ENCODE results near the gene H19. TPM values are rescaled to one million over a fixed set of nuclear protein-coding genes. Genes with fewer than 3 reads are reported as not detected.

H19 gene
- 1,000 to 10,000 TPM in 1 of 3 donors, 100 to 1,000 TPM in 2; 191 to 1,541 (median 405) TPM for polyA plus RNA-seq

DNA sequence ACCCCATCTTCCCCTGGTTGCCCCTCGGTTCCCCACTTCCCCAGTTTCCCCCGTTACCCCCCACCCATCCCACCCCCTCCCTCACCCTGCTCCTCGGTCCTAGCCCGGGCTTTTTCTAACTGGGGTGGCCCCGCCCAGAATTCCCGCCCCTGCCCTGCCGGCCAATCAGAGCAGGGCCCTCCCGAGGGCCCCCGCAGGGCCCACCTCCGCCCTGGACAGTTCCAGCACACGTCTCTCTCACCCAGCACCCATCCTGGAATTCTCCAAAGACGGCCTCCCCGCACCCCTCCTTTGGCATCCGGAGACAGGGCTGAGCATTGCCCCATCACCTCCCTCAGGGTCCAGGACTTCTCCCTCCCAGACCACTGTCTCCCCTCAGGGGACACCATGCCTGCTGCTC lies at the start of gene H19:
Gene H19, minus strand, starts transcription at position 88 of the 400 bp plus-strand sequence.
- WGBS, 3 donors: no CpG with 5 or more reads among the region's 14 CpGs
- no peak within 1 kb of the TSS for H3K27ac ChIP-seq (ENCODE audit: low read depth, low read length)

DNA sequence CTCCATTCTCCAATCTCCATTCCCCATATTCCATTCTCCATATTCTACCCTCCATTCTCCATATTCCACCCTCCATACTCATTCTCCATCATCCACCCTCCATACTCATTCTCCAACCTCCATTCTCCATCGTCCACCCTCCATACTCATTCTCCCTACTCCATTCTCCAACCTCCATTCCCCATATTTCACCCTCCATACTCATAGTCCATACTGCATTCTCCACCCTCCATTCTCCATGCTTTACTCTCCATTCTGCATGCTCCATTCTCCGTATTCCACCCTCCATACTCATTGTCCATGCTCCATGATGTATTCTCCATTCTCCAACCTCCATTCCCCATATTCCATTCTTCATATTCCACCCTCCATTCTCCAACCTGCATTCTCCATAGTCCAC lies 44.3 kb upstream of the H19 start:
- 71 to 77% (median 71%) methylated on average over 2 of the region's 2 CpGs for WGBS, 3 donors
- no peak overlapping the region for H3K27ac ChIP-seq (ENCODE audit: low read depth, low read length)

DNA sequence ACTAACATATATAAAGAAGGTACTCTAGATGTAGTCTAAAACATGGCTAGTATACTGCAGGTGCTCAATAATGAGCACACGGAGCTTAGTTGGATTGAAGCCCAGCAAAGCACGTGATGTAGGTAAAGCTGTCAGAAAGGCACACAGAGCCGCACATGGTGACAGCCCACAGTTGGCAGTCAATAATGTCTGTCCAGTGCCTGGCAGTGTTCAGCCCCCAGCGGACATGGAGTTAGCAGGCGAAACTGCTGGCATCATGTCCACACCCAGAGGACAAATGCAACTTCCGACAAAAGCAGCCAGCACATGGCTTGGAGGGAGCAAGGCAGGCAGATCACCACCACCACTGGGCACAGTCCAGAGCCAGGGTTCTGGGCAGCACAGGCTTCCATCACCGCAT lies 43.5 kb upstream of the H19 start:
- WGBS, 3 donors: no CpG with 5 or more reads among the region's 7 CpGs

DNA sequence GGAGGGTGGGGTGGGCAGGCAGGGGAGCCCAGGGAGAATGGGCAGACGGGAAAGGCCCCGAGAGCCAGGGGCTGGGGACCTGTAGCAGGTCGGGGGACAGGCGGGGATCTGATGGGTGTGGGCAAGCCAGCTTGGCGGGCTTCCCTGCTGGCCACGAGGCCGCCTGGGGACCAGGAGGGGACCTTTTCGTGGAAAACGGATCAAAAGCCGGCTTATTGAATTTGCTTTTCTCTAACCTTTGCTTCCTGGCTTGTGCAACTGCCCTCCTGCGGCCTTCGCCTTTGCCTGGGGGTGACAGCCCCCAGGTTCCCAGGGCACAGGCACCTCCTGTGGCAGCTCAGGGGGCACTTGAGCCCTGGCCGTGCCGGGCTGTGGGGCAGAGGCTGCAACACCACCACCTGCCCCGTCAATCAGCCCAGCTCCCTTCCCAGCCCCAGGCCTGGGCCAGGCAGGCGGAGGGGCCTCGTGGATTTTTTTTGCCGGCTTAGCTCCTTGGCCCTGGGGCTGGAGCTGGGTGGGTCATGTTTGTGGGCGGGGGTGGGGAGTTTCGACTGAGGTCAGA lies 41.6 kb upstream of the H19 start:
- no CpG with 5 or more reads among the region's 20 CpGs for WGBS, 3 donors
- H3K27ac ChIP-seq (ENCODE audit: low read depth, low read length): no peak overlapping the region

More for the DNA sequence above, 43.5 kb upstream of the H19 start:
- no peak overlapping the region for H3K27ac ChIP-seq (ENCODE audit: low read depth, low read length)

DNA sequence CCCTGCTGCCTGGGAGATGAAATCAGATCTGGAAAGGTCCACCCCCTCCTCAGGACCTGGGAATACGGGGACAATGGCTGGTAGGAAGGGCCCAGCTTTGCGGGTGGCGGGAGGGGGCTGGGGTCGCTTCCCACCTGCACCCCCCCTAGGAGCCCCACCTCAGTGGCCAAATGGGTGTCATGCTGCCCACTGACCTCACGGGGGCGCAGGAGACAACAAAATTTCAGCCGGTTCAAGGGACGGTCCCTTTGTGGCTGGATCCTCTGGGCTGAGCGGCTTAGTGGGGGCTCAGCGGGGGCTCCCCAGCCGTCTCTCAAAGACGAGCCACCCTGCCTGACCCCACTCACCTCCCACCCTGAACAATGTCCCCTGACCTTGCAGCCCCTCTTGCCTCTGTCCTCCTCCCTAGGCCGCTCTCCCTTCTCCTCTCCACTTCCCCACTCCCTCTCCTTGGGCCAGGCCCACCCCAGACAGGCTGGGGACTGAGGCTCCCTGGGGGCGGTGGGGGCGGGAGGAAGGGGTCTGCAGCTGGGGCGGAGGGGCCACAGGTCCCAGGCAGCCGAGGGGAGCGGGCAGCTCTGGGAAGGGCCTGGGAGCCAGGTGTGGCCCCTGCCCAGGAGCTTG lies 39.3 kb upstream of the H19 start:
- no CpG with 5 or more reads among the region's 18 CpGs for WGBS, 3 donors
- no peak overlapping the region for H3K27ac ChIP-seq (ENCODE audit: low read depth, low read length)

DNA sequence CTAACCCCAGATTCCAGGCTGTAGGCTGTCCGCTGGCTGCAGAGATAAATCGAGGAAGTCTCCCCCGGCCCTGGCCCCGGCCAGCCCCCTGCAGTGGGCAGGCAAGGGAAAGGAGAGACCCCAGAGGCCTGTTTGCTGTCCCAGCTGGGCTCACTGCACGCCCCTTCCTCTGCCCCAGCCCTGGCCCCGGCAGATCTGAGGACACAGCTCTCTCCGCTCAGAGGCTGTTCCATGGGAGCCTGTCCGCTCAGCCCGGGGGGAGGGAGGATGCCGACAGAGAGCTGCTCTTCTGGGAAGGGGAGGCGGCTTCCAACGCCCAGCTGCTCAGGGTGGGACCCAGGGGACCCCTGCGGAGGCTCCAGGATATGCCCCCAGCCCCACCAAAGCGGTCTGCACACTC lies 37.7 kb upstream of the H19 start:
- H3K27ac ChIP-seq (ENCODE audit: low read depth, low read length): no peak overlapping the region
- no CpG with 5 or more reads among the region's 14 CpGs for WGBS, 3 donors

DNA sequence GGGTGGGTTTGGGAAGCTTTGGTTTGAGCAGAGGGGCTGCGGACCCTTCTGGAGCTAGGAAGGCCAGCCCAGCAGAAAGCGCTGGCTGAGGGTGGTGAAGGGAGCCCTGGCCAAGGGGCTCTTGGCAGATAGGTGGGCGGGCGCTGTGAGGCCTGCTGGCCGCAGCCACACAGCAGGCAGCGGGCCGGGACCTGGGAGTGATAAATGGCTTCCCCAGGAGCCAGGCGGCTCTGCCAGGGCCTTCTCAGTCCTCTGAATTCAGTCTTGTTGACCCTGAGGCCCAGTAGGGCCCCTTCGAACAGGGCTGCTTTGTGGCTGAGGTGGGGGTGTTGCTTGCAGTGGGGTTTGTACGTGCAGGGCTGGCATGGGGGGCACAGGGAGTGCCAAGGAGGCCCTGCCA lies 33.4 kb upstream of the H19 start:
- no CpG with 5 or more reads among the region's 10 CpGs for WGBS, 3 donors

DNA sequence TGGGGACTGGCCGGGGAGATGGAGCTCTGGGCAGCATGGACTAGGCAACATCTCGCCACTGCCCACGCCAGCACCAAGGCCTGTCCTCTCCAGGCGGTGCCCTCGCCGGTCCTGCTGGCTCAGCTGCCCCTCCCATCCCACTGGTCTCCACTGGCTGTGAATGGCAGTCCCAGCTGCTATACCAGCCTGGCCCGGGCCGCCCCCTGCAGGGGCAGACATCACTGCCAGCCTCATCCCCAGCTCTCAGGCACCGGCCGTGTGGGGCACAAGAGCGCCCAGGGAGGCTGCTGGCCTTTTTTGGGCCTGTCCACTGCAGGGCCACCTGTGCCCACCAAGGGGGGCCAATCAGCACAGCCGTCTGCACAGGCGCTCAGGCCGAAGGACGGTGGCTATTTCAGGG lies 30.1 kb upstream of the H19 start:
- no CpG with 5 or more reads among the region's 15 CpGs for WGBS, 3 donors
- no peak overlapping the region for H3K27ac ChIP-seq (ENCODE audit: low read depth, low read length)

More for the DNA sequence above, 33.4 kb upstream of the H19 start:
- H3K27ac ChIP-seq (ENCODE audit: low read depth, low read length): no peak overlapping the region

DNA sequence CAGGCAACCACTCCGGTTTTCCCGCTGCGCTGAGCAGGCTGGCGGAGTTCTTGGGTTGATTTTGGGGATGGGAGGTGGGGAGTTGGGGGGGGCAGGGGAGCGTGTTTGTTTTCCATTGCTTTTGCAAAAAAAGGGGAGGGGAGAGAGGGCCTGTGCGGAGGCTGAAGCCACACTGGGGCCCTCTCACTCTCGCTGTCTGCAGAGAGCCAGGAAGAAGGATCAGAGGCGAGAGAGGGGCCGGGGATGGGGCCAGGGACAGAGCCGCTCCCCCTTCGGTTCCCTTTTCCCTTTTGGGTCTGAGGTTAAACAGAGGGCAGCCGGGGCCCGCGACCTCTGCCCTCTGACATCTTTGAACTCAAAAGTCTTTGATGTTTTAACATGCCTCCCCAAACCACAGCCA lies 17.4 kb upstream of the H19 start:
- no peak overlapping the region for H3K27ac ChIP-seq (ENCODE audit: low read depth, low read length)
- no CpG with 5 or more reads among the region's 14 CpGs for WGBS, 3 donors

DNA sequence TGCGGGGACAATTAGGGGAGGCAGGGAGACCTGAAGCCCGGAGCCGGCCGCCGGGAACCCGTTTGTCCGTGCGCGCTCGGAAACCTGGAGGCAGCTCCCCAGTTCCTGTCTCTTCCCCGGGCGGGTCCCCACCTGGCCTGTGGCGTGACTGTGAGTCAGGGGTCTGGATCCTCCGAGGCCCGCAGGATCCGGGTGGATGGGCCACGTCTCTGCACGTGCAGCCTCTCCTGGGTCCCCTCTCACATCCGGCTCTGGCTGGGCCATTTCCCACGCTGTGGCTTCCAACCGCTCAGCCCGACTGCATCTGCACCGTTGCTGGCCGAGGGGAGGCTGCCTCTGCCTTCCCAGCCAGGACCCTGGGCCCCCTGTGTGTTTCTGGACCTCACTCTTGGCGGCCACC lies 14.8 kb upstream of the H19 start:
- no CpG with 5 or more reads among the region's 25 CpGs for WGBS, 3 donors
- H3K27ac ChIP-seq (ENCODE audit: low read depth, low read length): no peak overlapping the region

DNA sequence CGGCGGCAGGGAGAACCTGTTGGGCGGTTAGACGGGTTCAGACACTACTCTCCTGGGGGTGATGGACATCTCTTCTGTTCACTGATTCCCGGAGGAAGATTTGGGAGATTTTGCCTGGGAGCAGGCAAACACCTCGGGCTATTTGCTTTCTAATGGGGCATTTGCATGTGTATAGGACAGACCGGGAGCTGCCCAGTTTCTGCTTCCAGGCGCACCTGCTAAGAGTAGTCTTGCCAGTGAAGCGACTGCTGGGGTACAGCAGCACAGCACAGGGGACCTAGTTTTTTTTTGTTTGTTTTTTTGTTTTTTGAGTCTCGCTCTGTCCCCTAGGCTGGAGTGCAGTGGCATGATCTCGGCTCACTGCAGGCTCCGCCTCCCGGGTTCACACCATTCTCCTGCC lies 6.8 kb upstream of the H19 start:
- no CpG with 5 or more reads among the region's 13 CpGs for WGBS, 3 donors
- H3K27ac ChIP-seq (ENCODE audit: low read depth, low read length): no peak overlapping the region

DNA sequence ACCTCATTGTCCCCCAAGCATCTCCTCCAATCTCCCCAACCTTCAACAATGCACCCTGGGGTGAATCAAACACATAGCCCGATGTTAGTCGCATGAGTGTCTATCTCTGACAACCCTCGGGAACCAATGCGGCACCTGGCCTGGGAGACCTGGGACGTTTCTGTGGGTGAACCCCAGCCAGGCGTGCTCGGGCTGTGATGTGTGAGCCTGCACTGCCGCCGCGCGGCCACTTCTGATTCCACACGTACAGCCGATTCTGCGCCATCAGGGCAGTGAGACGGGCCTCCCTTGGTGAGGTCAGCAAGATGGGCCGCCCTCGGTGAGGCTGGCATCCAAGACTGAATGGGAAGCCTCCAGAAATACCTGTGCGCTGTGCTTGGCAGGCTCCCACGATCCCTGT lies 5.2 kb upstream of the H19 start:
- no CpG with 5 or more reads among the region's 19 CpGs for WGBS, 3 donors
- H3K27ac ChIP-seq (ENCODE audit: low read depth, low read length): no peak overlapping the region

DNA sequence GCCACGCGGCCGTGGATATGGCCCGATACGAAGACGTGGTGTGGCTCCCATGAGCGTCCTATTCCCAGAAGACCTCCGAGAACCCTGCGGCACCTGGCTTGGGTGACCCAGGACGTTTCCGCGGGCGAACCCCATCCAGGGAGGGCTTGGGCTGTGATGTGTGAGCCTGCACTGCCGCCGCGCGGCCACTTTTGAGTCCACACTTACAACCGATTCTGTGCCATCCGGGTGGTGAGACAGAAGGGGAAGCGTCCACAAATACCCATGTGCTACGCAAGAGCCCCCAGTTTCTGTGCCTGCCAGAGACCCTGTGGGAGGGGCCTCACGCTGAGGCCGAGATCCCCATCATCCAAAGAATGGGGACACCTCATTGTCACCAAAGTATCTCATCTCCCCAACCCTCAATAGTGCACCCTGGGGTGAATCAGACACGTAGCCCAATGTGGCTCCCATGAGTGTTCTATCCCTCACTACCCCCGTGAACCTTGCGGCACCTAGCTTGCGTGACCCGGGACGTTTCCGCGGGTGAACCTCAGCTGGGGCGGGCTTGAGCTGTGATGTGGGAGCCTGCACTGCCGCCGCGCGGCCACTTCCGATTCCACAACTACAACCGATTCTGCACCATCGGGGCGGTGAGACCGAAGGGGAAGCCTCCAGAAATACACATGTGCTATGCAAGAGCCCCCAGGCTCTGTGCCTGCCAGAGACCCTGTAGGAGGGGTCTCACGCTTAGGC lies 4.6 kb upstream of the H19 start:
- WGBS, 3 donors: no CpG with 5 or more reads among the region's 42 CpGs
- no peak overlapping the region for H3K27ac ChIP-seq (ENCODE audit: low read depth, low read length)

DNA sequence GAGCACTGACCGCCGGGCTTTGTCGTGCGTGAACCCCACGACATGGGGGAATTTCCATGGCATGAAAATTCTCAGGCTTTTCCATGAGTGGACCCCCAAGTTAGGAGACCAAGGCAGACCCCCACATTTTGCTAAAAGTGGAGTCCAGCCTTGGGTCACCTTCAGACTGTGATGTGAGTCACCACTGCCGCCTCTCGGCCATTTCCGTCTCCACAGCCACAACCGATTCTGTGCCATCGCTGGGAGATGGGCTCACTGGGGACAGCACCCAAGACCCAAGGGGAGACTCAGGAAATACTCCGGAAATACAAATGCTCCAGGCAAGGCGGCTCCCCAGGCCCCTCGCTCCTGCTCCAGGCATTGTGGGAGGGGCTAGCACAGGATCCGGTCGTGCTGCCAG lies 1.2 kb upstream of the H19 start:
- H3K27ac ChIP-seq (ENCODE audit: low read depth, low read length): no peak overlapping the region
- no CpG with 5 or more reads among the region's 15 CpGs for WGBS, 3 donors

DNA sequence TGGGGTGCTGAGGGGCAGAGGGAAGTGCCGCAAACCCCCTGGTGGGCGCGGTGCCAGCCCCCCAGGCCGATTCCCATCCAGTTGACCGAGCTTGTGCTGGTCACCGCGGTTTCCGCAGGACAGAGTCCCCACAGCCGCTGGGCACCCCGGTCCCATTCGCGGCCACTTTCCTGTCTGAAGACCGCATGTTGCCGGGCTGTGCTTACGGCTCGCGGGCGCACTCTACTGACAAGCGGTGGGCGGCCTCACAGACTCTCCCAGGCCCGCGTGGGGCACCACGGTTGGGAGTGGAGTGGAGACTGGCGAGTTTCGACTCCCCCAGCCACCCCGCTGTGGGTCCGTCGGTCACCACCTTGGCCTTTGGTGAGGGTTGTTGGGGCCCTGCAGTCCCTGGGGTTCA lies 648 bp upstream of the H19 start:
- no peak overlapping the region for H3K27ac ChIP-seq (ENCODE audit: low read depth, low read length)
- WGBS, 3 donors: no CpG with 5 or more reads among the region's 28 CpGs

DNA sequence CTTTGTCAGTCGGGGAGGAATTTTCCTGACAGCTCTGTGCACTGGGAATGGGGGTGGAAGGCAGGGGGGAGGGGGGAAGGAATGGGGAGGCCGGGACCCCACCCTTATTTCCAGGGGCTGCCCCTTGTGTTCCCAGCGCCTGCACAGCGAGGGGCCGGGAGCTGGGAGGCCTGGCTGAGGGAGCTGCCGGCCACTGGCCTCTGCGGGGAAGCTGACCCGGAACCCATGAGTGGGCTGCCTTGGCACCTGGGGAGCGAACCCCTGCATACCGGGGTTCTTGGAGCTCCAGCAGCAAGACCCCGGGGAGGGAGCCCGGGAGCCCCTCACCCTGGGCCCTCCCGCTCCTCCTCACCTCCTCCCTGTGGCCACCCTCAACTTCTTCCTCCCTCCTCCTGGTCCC lies 3.5 kb downstream of the H19 start:
- no peak overlapping the region for H3K27ac ChIP-seq (ENCODE audit: low read depth, low read length)
- WGBS, 3 donors: 70 to 98% methylated on average over 7 to 8 of the region's 13 CpGs; no CpG with 5 or more reads in 1 of the 3 donors

DNA sequence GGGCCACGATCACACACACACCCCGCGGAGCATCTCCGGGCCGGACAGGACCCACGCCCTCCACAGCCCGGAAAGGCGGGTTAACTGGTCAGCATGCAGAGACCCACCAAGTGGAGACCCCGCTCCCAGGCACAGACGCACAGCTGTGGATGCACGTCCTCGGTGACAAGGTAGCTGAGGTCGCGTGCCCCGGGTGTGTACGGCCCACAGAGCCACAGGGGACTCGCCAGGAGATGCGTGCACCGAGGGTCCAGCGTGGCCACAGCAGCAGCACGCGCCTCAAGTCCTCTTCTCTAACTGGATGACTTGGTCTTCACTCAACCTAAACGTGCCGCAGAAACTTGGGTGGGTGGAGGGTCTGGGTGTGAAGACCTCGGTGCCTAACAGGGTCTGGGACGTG lies 5.5 kb downstream of the H19 start:
- WGBS, 3 donors: 93 to 96% methylated on average over 14 of the region's 26 CpGs; no CpG with 5 or more reads in 1 of the 3 donors

DNA sequence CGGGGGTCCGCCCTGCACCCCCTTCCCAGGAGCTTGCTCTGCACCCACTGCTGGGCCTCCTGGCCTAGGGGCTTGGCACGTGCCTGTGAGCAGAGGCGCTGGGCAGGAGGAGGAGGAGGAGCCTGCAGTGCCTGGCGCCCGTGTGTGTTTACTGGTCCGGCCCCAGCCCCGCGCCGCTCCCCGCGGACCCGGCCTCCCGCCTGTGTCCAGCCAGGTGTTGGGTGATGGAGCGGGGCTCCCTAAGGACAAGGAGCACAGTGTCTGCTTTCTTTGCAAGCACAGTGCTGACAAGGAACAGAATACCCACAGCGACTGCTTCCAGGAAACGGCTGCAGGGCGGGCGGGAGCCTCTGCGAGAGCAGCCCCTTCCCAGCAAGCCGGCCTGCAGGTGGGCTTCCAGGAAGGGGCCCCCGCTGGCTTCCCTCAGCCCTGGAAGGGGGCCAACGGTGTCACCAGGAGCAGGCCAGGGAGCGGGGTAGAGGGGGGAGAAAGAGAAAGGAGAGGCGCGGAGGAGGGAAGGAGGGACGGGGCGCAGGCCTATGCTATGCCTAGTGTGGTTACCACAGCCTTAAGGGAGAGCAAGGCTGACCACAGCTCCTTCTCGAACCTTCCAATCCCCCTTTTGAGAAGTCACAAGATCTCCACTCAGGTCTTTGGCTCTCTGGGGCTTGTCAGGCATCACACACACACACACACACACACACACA lies 6.6 kb downstream of the H19 start:
- H3K27ac ChIP-seq (ENCODE audit: low read depth, low read length): no peak overlapping the region
- WGBS, 3 donors: no CpG with 5 or more reads among the region's 29 CpGs

More for the DNA sequence above, 5.5 kb downstream of the H19 start:
- no peak overlapping the region for H3K27ac ChIP-seq (ENCODE audit: low read depth, low read length)

DNA sequence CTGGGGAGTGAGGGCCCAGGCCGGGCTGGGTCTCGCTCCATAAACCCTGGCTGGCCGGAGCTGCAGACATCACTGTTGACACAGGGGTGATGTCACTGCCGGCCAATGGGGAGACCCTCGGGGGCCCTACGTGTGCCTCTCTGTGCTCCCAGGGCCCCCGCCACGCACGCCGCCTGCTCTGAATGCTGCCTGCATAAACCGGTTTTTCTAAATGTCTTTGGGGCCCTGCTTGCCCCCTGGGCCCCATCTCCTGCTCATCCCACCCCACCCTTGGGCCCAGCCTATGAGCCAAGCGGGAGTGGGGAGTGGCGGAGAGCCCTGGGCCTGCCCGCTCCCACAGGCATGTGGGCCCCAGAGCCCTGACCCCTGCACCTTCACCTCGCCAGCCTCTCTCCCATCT lies 7.7 kb downstream of the H19 start:
- H3K27ac ChIP-seq (ENCODE audit: low read depth, low read length): no peak overlapping the region
- WGBS, 3 donors: no CpG with 5 or more reads among the region's 15 CpGs

Data from adipose tissue (tissue), 3 donors.